Head of caudate nucleus (tissue), 42 donors: ENCODE measurements around the gene AGK.
A peak's percentile ranks its signal among the peaks of the same experiment; 100 is the strongest.
"Not testable (repeated sequence)": the region's sequence is repeated elsewhere in the genome, so short reads cannot be mapped to it uniquely, and the experiment has no call there.

ENCODE experiments used
- DNase-seq, 42 donors: peaks; one replicate each; pipeline versions ENCODE4 v3.0.0 to v3.0.0-alpha.2; 2020 to 2021; ENCODE audit warnings: mixed read lengths in 7 of 42
- intact Hi-C: fragments of 100-400 bp; cut with DNase I; formaldehyde crosslinking; loops from one replicate; pipeline ENCODE4 v1.15.0; 2022

Gene AGK

DNA sequence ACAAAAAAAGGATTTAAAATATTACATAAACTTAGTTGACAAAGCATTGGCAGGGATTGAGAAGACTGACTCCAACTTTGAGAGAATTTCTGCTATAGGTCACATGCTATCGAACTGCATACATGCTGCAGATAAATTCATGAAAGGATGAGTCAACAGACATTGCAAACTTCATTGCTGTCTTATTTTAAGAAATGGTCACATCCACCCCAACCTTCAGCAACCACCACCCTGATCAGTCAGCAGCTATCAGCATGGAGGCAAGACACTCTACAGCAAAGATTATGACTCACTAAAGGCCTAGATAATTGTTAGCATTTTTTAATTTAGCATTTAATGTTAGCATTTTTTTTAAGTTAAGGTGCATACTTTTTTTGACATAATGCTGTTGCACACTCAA, 73.6 kb downstream of the AGK start:
- no peak for DNase-seq
- intact Hi-C loops, result no loop called here

DNA sequence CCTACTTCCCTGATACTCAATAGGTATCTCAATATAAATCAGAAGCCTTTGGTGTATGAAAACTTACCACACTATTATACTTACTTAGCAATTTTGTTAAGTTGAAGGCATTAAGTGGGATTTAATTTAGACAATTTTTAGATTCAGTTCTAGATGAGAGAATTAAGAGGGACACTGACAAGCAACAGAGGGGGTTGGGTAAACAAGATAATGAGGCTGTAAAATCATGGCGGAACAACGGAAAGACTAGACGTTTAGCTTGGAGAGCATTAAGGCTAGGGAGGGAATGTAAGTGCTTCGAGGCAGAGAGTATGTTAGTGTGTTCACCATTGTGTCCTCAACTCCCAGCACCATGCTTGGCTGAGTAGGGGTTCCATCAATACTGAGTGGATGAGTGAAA, 79.4 kb downstream of the AGK start:
- intact Hi-C loops, result no loop called here
- no peak for DNase-seq

DNA sequence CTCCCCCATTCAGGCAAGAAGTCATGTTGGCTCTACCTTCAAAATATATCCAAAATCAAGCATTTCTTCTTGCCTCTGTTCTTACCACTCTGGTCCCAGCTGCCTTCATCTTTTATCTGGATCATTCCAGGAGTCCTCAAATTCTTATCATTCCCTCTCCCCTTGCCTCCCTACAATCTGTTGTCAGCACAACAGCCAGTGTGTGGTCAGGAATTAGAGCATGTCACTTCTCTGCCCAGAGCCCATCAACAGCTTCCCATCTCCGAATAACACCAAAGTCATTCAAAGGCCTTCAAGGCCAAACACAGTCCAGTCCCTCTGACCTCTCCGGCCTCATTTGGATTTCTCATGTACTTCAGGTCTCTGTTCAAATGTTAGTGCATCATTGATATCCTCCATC, 80.3 kb downstream of the AGK start:
- no peak for DNase-seq
- intact Hi-C loops, result no loop called here

DNA sequence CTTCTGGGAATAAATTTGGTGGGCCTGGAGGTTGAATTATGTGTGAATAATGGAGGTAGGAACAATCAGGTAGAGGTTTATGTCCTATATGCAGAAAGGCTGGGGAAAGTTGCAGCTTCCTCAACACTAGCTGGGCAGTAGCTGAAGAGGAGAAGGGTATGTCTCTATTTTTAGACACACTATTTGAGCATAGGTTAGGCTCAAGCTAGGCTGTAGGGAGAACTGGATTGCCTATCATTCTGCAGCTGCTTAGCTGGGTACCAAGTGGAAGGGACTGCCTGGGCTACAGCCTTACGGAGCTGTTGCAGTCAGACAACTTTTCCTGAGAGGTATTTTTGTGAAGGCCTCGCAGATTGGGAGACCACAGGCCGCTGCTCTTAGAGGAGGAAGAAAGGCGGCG, 82.9 kb downstream of the AGK start:
- no peak for DNase-seq
- intact Hi-C loops, result no loop called here

DNA sequence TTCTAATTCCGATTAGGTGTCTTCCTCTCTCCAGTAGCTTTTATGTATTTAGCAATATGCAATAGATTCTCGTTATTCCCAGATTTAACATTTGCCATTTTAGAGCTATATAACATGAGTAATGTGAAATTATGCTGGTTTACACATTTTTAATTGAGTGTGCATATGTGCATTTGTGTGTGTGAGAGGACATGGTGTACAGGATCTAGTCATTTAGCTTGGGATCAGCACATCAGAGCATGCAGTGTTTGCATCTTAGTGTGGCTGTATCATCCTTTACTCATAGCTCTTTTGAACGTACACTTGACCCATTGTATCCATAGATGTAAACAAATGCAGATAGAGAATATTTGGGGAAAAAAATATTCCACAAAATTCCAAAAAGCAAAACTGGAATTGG, 84.8 kb downstream of the AGK start:
- DNase-seq, result no peak
- intact Hi-C loops, result no loop called here

DNA sequence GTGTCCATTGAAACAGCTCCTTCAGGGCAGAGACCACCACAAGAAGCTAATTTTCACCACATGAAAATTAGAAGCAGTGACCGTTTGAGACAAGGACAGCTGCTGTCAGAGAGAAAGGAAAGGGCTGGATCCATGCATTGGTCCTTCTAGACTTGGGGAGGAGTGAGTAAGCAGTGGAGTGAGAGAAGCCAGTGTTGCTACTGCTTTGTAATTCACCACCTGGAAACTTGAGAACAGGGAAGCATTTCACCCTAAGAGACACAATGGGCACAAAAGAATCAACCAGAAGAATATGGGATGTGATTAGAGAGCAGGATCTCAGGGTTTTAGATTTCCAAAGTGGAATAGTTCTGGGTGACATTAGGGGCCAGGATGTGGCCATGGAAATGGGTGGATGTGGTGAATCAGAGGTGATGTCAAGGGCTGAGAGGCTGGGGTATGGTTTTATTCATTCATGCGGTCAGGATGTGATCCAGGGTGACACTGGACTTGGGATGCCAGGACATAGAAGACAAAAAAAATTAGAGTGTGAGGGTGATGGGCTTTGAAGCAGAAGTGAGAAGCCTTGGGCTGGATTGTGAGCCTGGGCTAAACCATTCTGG, 89.1 kb downstream of the AGK start:
- intact Hi-C loops, result loop anchor here (10.0 kb wide), 2 partner anchors 86 to 566 kb away; partner anchors contain the start of genes AGK and TMEM178B
- no peak for DNase-seq

DNA sequence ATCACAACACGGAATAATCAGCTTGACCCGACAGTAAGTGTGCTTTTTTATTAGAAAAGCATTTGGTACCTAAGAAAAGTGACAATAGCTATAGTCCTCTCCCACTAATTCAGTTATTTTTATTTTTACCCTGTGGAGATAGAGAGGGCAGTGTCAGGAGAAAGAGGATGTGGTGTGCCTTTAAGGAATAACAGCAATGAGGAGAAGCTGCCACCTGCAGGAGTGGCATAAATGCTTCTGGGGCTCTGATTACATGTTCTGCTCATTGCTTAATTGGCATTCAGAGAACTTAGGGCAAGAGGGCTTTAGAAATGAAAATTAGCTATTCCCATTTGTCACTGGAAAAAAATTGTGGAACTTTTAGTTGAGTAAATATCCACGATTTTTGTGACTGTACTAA, 90.7 kb downstream of the AGK start:
- intact Hi-C loops, result loop anchor here (10.0 kb wide), 2 partner anchors 87 to 567 kb away; partner anchors contain the start of genes AGK and TMEM178B
- DNase-seq, result no peak

DNA sequence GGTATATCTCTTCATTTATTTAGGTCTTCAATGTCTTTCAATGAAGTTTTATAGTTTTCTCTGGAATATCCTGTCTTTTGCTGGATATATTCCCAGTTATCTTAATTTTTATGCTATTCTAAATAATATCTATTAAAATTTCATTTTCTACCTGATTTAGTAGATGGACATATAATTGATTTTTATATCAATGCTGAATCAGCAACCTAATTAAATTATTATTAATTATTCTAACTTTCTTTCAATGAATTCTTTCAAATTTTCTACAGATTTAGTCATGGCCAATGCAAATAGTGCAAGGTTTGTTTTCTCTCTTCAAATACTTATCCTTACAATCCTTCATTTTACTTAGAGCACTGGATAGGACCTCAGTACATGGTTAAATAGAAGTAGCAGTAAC, 94.0 kb downstream of the AGK start:
- intact Hi-C loops, result loop anchor here (10.0 kb wide), 2 partner anchors 90 to 570 kb away; partner anchors contain the start of genes AGK and TMEM178B
- DNase-seq, result no peak

DNA sequence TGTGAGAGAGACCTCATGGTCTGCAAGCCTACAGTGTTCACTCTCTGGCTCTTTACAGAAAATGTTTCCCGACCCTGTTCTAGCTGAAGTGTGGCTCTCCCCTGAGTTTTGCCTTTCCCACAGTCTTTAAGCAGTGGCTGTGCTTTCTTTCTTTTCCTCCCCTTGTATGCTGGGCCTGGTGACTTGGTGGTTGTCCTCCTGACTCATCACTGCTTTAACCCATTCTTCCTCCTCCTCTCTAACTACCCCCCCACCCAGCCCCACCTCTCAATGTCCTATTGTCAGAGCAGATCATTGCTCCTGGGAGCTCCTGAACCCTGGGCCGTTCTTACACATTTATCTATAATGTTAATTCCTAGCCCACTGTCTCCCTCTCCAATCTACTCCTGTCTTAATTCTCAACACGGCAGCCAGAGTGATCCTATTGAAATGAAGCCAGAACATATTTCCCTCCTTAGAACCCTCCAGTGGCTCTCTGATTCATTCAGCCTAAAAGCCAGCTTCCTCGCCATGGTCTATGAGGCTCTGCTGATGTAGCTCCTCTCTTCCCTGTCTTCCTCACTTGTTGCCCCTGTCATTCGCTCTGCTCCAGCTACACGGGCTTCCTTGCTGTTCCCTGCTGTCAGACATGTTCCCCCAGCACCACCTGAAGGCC, 95.7 kb downstream of the AGK start:
- DNase-seq, result no peak
- intact Hi-C loops, result loop anchor here (10.0 kb wide), 2 partner anchors 92 to 572 kb away; partner anchors contain the start of genes AGK and TMEM178B

DNA sequence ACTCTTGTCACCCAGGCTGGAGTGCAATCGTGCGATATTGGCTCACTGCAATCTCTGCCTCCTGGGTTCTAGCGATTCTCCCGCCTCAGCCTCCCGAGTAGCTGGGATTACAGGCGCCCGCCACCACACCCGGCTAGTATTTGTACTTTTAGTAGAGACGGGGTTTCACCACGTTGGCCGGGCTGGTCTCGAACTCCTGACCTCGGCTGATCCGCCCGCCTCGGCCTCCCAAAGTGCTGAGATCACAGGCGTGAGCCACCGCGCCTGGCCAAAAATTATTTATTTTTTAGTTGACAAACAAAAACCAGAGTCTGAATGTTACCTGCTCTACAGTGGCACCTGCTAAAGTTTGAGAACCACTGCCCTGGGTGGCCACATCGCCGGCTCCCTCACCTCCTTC, 96.5 kb downstream of the AGK start:
- intact Hi-C loops, result loop anchor here (10.0 kb wide), 2 partner anchors 93 to 573 kb away; partner anchors contain the start of genes AGK and TMEM178B
- DNase-seq, result not testable (repeated sequence)

DNA sequence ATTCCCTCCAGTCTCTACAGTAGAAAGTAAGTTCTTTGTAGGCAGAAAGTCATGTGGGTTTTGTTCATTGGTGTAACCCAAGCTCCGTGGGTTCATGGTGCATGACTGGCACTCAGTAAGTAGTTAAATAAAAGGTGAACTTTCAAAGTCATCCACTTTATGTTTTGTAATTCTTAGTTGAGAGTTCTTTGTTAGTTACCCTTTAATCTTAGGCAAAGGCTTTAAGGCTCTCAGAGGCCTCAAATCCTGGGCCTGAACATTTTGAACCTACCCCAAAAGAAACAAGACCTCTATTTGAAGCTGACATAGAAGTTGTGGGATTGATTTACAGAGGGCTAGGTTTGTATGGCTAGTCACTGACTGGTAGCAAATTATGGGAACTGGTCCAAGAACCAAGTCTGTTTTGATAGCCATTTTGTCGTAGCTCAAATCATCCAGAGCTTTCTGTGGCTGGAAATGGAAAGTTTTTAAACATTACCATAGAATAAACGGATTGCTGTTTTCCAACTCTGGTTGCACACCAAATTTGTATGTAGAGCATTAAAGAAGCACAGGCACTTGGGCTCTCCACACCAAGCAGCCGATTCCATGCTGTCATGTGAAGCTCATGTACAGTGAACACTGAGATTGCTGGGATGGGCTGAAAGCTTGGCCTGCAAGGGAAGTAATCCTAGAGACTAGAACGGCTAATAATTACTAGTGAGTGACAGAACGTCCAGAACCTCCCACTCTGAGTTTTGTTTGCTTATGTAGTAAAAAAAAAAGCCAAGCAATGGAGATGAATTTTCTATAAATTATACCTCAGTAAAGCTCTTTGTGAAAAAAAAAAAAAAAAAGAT, 97.3 kb downstream of the AGK start:
- intact Hi-C loops, result loop anchor here (10.0 kb wide), 2 partner anchors 94 to 574 kb away; partner anchors contain the start of genes AGK and TMEM178B
- no peak for DNase-seq

DNA sequence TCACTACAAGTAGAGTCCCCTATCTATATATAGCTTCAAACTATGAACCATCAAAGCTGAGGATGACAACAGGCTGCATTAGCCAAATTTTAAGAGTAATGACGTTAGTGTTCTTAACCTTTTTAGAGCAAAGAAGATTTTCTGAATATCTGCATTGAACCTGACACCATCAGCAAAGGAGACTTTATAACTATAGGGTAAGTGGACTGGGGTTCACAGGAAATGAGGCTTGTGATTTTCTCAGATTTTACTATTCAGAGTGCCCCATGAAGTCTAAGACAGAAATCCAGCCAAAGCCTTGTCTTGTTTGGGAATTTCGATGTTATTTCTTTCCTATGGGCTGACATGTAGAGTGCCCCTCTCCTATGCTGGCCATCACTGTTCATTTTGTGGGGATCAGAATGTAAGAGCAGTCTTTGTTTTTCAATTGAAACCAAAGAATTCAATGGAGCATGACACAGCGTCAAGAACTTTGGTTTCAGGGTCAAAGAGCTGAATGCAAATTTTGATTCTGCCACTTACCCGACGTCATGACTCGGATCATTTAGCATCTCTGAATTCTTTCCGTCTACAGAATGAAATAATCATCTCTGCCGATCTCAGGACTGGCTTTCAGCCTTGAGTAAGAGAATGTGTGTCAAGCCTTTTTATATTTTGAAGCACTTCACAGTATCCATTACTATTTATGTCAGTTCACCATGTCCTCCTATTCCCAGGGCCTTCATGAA, 98.1 kb downstream of the AGK start:
- DNase-seq, result peak in 1 of 42 donors; percentile 16
- intact Hi-C loops, result loop anchor here (10.0 kb wide), 2 partner anchors 94 to 574 kb away; partner anchors contain the start of genes AGK and TMEM178B

DNA sequence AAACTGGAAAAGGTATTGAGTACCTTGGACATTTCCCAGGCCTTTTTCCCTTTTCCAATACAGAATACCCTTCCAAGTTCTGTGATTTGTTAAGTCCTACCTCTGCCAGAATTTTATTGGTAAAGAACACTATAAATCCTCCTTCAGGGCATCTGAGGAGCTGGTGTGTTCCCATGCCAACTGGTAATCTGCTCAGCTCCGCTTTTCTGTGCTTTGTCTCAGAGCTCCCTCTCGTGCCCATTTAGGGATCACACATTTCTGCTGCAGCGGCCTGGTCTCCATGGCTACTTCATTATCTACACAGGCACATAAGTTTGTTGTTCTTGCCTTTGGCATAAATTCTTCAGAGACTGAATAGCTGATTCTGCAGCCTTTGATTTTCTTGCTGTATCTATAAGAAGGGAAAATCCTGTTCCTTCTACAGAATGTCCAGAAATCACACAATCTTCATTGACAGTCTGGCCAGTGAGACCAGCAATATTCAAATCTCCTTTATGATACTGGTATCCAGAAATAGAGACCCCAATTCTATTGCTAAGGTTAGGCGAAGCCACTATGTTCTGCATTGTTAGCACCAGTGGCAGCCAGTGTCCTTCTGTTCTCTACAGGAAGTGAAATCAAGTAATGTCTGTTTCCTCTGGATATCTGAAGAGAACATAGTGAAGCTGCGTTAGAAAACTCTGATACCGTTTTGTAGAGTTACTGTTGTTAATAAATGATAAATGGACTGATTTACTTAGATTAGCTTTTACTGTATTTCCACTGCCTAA, 98.8 kb downstream of the AGK start:
- intact Hi-C loops, result loop anchor here (10.0 kb wide), 2 partner anchors 95 to 575 kb away; partner anchors contain the start of genes AGK and TMEM178B
- DNase-seq, result peak; percentile 44 to 92 (median 78)

DNA sequence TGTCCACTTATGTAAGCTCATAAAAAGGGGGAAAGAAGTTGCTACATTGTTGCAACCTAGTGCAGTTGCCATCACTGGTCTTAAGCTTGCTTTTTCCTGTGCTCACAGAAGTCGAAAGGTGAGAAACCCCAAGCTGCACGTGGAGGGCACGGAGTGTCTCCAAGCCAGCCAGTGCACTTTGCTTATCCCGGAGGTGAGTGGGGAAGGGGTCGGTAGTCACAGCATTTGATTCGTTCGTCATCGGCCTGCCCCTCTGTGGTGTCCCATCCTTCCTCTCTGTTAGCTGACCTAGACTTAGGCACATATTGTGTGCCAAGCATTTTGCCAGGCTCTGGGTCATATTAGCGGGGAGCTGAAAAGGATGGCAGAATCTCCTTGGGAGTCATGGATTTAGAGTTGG, 100.2 kb downstream of the AGK start:
- DNase-seq, result no peak
- intact Hi-C loops, result no loop called here

DNA sequence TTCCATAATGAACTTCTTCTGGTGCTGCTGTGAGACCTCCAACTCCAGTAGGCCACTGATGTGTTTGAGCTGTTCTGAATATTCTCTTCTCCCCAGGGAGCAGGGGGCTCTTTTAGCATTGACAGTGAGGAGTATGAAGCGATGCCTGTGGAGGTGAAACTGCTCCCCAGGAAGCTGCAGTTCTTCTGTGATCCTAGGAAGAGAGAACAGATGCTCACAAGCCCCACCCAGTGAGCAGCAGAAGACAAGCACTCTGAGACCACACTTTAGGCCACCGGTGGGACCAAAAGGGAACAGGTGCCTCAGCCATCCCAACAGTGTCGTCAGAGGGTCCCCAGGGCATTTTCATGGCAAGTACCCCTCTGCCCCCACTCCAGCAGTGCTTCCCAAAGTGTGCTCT, 101.5 kb downstream of the AGK start:
- DNase-seq, result peak in 1 of 42 donors; percentile 8
- intact Hi-C loops, result loop anchor here (2.0 kb wide), 1 partner anchor 86 kb away; the partner anchor contains the start of gene SSBP1

DNA sequence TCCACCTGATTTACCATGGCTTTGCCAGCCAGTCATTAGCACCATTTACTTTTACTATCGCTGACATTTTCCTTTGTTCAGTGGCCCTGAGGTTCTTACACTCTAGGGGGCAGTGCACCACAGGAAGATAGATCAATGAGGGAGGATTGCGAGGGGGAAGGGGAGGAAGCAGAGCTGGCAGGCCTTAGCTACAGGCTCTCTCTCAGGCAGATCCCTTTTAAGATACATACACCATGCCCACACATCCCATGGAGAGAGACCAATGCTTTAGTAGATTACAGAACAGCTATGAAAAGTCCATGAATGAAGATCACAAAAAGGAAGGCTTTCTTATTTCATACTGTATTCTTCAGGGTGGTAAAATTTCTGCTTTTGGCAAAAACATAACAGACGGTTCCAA, 103.3 kb downstream of the AGK start:
- intact Hi-C loops, result no loop called here
- DNase-seq, result peak; percentile 32 to 91 (median 79)

DNA sequence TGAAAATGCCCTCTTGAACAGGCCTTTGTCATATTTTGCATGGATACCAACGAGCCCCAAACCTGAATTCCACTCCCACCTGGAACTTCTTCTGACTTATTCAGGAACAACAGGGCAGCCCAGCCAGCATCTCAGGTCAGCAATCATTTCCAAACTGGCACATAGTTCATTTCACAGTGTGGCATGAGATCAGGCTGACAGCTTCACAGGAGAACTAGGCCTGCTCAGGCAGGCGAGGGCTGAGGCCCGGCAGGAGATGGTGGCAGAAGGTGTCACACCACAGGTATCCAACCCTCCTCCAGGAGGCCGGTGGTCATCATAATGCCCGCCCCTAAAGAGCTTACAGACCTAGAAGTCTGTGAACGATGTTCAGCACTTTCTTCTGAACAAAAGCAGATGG, 108.3 kb downstream of the AGK start:
- no peak for DNase-seq
- intact Hi-C loops, result loop anchor here (5.0 kb wide), 1 partner anchor 128 kb away; no protein-coding TSS in a partner anchor

DNA sequence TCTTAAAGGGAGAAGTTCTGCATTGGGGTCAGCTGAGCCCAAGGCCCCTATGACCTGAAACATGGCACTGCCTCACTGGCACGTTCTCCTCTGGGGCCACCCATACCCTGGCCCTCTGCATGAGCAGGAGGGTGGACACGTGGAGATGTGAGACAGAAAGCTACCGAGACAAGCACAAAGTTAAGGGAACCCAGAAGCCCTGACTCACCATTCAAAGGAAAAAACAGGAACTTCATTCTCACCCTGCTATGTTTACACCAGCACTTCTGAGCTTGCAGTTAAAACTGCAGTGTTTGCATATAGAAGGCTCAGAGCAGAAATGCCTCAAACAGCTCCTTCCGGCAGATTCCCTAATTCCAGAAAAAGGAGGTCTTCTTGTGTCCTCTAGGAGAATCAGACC, 109.0 kb downstream of the AGK start:
- peak in 13 of 42 donors; percentile 37 to 62 (median 45) for DNase-seq
- intact Hi-C loops, result no loop called here
